Small intestine (tissue), 7 donors: ENCODE results near the gene SOAT2. TPM values are rescaled to one million over a fixed set of nuclear protein-coding genes. Genes with fewer than 3 reads are reported as not detected.
A peak's percentile ranks its signal among the peaks of the same experiment; 100 is the strongest.

Experiments
- DNase-seq, 2 donors: peaks; one replicate each; pipeline versions ENCODE4 v3.0.0 to v3.0.0-alpha.2; 2013
- FAIRE-seq: peaks from 2 replicates; lab custom pipeline; 2012; peaks lifted over from hg19 to GRCh38; lab: Jason Lieb, UNC
- H3K27ac ChIP-seq, 3 donors: one replicate each; pipeline ENCODE4 v1.5.1; 2013; ENCODE audit warnings: low read length in 2 of 3, mild to moderate bottlenecking in 2 of 3, control low read depth in 1 of 3, inconsistent platforms in 1 of 3, low read depth in 1 of 3, moderate library complexity in 1 of 3
- H3K27me3 ChIP-seq, 3 donors: one replicate each; pipeline ENCODE4 v1.6.1; 2013; ENCODE audit warnings: low read length in 3 of 3, inconsistent platforms in 1 of 3; ENCODE audit not compliant: control insufficient read depth in 3 of 3, insufficient read depth in 3 of 3
- H3K36me3 ChIP-seq, 3 donors: one replicate each; pipeline ENCODE4 v1.6.1; 2013; ENCODE audit warnings: low read length in 3 of 3, inconsistent platforms in 1 of 3, low read depth in 1 of 3, mild to moderate bottlenecking in 1 of 3, moderate library complexity in 1 of 3; ENCODE audit not compliant: control insufficient read depth in 3 of 3, insufficient read depth in 2 of 3
- H3K4me1 ChIP-seq, 3 donors: one replicate each; pipeline ENCODE4 v1.6.1; 2013; ENCODE audit warnings: low read length in 2 of 3, inconsistent platforms in 1 of 3, low read depth in 1 of 3, mild to moderate bottlenecking in 1 of 3, moderate library complexity in 1 of 3; ENCODE audit not compliant: control insufficient read depth in 3 of 3, insufficient read depth in 2 of 3
- H3K4me3 ChIP-seq, 3 donors: one replicate each; pipeline ENCODE4 v1.5.1; 2013; ENCODE audit warnings: low read length in 3 of 3, control low read depth in 1 of 3, inconsistent platforms in 1 of 3, low read depth in 1 of 3, mild to moderate bottlenecking in 1 of 3, moderate library complexity in 1 of 3
- H3K9me3 ChIP-seq, 2 donors: one replicate each; pipeline ENCODE4 v1.6.1; 2013; ENCODE audit warnings: low read depth in 1 of 2, low read length in 1 of 2; ENCODE audit not compliant: control insufficient read depth in 2 of 2, insufficient read depth in 1 of 2
- WGBS, 3 donors: extraction: QIAGEN DNeasy Blood & Tissue Kit; methylation state at CpG; one replicate each; pipeline ENCODE4 v1.1.7; 2013; 5-methylcytosine and 5-hydroxymethylcytosine counted together
- polyA plus RNA-seq, 4 donors: library from polyadenylated mRNA; stranded (reverse) in 3 of 4; unstranded in 1 of 4; fragments of 200-250 nt in 3 of 4; fragments of 120-200 nt in 1 of 4; gene quantifications; one replicate each; pipeline versions ENCODE4 v1.2.1 to v1.2.3, GENCODE V29; 2013
- donor health status: healthy with polysubstance abuse.
- donor health status: control.
- donor health status: control.
- donor health status: Bipolar disorder and iron deficiency.
- donor health status: healthy.

Gene SOAT2
- polyA plus RNA-seq, 4 donors, result 4.2 to 141 (median 85.7) TPM

DNA sequence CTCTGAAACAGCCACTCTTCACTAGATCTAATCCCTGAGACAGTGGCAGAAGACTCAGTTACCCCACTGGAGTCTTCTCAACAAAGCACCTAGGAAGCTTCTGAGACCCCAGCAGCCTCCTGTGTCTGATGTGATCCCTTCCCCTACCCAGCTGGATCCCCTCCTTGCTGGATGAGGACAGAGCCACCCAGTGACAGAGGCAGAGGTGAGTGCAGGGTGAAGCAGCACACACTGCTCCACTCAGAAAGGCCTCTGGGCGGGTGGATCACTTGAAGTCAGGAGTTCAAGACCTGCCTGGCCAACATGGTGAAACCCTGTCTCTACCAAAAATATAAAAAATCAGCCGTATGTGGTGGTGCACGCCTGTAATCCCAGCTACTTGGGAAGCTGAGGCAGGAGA, 26.8 kb upstream of the SOAT2 start:
- H3K4me1 ChIP-seq, result peaks cover 0 to 5% (median 2%) of the 10 kb centered on the region in 3 donors
- no peak overlapping the region for H3K4me3 ChIP-seq
- 92 to 100% (median 98%) methylated on average over 3 of the region's 3 CpGs for WGBS, 3 donors
- H3K36me3 ChIP-seq, result peaks cover 4 to 58% (median 5%) of the 10 kb centered on the region in 3 donors
- H3K27me3 ChIP-seq, result no peaks in the 10 kb centered on the region
- H3K27ac ChIP-seq, result no peak overlapping the region
- FAIRE-seq (no peak), DNase-seq (no peak)
- H3K9me3 ChIP-seq, result no peaks in the 10 kb centered on the region

DNA sequence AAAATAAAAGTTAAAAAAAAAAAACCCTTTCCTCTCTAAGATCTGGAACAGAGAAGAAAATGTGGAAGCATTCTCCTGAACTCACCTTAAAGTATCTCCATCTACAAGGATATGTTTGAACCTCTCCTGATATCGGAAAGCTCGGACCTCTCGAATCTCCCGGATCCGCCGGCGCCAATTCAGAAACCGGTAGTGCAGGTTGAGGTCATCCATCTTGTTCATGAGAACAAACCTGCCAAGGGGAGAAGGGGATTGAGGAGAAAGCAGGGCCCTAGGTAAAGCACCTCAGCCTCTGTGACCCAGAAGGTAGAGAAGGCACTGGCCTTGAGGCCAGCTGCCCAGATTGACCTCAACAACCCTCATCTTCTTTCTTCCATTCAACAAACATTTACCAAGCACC, 26.3 kb upstream of the SOAT2 start:
- 79 to 95% (median 94%) methylated on average over 8 of the region's 8 CpGs for WGBS, 3 donors
- no peak overlapping the region for H3K27ac ChIP-seq
- H3K4me1 ChIP-seq, result peaks cover 0 to 5% (median 2%) of the 10 kb centered on the region in 3 donors
- H3K27me3 ChIP-seq, result no peaks in the 10 kb centered on the region
- no peak for DNase-seq
- no peak for FAIRE-seq
- H3K36me3 ChIP-seq, result peaks cover 4 to 52% (median 5%) of the 10 kb centered on the region in 3 donors
- no peak overlapping the region for H3K4me3 ChIP-seq
- no peaks in the 10 kb centered on the region for H3K9me3 ChIP-seq

DNA sequence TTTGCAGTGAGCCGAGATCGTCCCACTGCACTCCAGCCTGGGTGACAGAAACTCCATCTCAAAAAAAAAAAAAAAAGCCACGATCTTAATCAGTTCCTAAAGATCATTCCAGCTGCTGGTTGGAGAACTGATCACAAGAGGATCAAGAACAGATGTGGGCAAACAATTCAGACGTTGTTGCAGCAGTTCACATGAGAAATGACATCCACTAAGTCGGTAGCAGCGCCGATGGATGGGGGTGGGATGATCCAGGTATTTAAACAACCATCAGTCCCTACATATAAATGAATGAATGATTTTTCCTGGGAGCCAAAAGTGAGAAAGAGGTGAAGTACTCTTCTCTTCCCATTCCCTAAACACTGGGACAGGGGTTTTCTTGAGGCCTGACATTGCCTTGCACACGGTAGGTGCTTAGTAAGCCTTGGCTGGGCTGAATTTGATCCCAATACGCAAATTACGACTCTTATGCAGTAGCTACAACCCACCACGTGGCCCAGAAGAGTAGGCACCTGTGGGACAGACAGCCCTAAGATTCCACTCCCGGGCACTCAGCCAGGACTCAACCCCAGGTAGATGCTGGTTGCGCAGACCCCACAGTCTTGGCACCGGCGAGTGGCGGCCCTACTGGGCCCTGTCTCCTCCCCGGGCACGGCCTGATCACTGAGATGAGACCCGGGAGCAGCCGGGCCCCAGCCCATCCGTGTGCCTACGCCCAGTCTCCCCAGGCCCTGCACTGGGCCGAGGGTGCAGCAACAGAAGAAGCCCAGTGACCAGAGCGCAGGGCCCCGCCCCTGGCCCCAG, 24.7 kb upstream of the SOAT2 start:
- FAIRE-seq (no peak), DNase-seq (no peak)
- peaks cover 0 to 5% (median 0%) of the 10 kb centered on the region in 3 donors for H3K4me1 ChIP-seq
- no peaks in the 10 kb centered on the region for H3K27me3 ChIP-seq
- peaks cover 4 to 40% (median 5%) of the 10 kb centered on the region in 3 donors for H3K36me3 ChIP-seq
- no peaks in the 10 kb centered on the region for H3K9me3 ChIP-seq
- WGBS, 3 donors, result 17 to 21% (median 20%) methylated on average over 22 to 25 of the region's 25 CpGs
- H3K27ac ChIP-seq, result peak overlapping the region; percentile 24 to 81 (median 67)
- peak overlapping the region; percentile 53 to 76 (median 66) for H3K4me3 ChIP-seq

DNA sequence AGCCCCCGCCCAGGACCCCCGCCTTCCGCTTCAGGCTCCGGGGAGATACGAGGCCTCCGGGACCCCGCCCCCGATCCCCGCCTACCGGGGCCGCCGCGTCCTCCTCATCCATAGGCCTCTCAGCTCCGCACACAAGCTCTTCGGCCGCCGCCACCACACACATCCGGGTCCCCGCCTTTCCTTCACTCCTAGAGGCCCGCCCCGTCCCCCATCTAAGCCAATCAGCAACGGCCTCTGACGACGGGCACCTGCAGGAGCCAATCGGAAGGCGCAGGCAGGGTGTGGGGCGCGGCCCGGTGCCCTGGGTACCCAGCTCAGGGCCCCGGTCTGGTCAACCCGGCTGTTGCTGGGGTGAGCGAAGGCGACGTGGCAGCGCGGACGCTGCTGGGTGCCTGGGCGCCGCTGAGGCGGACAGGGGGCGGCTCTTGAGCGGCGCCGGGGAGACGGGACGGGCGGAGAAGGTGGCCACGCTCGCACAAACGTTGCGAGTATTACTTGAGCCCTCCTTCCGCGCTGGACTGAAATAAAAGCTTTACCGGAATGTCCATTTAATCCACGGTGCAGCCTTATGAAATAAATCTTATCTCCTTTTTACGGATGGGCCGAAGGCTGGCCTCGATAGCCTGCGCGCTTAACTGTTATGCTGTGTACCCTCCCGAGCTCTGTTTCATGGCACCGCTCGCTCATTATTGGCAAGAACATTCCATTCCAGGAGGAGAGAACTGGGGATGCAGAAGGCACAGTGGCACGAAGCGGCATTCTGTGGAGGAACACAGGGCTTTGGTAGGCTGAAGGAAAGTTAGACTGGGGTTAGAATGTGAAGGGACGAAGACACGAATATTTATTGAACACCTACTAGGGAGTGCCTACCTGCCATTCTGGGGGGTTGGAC, 23.8 kb upstream of the SOAT2 start, which contains the start of gene SPRYD3:
Gene SPRYD3 (minus strand): TSS at position 165 of the 892 bp plus-strand sequence. CDS start 57 bp downstream, at position 108.
- Histone ChIP-seq H3K9me3 (peaks cover 0 to 2% of the 10 kb centered on the region in 2 donors), H3K4me3 (peak within 1 kb of the TSS; percentile 53 to 76 (median 66)), H3K4me1 (peaks cover 0 to 5% (median 0%) of the 10 kb centered on the region in 3 donors), H3K27ac (peak within 1 kb of the TSS; percentile 88 to 92 (median 91)), H3K36me3 (peaks cover 2 to 32% (median 2%) of the 10 kb centered on the region in 3 donors), H3K27me3 (no peaks in the 10 kb centered on the region)
- no peak for FAIRE-seq
- DNase-seq, result peak; percentile 98 to 99
- WGBS, 3 donors, result 1 to 2% (median 2%) methylated on average over 43 to 67 of the region's 67 CpGs

DNA sequence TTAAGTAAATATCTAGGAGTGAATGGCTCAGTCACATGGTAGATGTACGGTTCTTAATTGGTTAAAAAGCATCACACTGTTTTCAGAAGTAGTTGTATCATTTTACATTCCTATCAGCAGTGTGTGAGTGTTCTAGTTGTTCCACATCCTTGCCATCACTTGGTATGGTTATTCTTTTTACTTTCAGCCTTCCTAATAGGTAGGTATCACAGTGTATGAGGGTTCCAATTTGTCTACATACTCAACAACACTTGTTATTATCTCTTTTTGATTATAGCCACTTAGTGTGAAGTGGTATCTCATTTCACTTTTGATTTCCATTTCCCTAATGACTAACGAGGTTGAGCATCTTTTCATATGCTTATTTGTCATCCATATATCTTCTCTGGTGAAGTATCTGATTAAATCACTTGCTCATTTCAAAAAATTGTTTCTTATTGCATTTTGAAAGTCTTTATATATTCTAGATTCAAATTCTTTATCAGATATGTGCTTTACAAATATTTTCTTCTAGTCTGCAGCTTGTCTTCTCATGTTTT, 20.6 kb upstream of the SOAT2 start:
- Histone ChIP-seq H3K9me3 (peaks cover 0 to 4% of the 10 kb centered on the region in 2 donors), H3K27ac (no peak overlapping the region), H3K4me3 (no peak overlapping the region), H3K4me1 (peaks cover 0 to 5% (median 0%) of the 10 kb centered on the region in 3 donors), H3K36me3 (peaks cover 0 to 3% (median 0%) of the 10 kb centered on the region in 3 donors), H3K27me3 (no peaks in the 10 kb centered on the region)
- WGBS, 3 donors, result 28 to 54% (median 41%) methylated on average over 2 of the region's 2 CpGs
- FAIRE-seq, result no peak
- no peak for DNase-seq

DNA sequence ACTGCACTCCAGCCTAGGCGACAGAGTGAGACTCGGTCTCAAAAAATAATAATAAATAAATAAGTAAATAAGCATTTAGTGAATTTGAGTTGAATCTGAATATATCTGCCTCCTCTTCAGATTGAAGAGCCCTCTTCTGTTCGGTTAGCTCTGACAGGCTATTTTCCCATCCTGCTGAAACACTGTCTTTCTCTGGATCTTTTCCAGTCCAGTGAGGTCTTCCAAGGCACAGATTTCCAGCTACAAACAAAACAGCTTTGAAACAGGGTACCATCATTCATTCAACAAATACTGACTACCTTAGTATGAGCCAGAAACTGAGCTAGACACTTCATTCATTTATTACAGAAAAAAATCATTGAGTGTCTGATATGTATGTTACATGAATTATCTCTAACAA, 16.9 kb upstream of the SOAT2 start:
- no peak overlapping the region for H3K27ac ChIP-seq
- DNase-seq, result no peak
- no peak overlapping the region for H3K4me3 ChIP-seq
- H3K4me1 ChIP-seq, result no peaks in the 10 kb centered on the region
- no peak for FAIRE-seq
- 77 to 92% (median 82%) methylated on average over 3 of the region's 3 CpGs for WGBS, 3 donors
- no peaks in the 10 kb centered on the region for H3K36me3 ChIP-seq
- no peaks in the 10 kb centered on the region for H3K27me3 ChIP-seq
- peaks cover 0 to 4% of the 10 kb centered on the region in 2 donors for H3K9me3 ChIP-seq

DNA sequence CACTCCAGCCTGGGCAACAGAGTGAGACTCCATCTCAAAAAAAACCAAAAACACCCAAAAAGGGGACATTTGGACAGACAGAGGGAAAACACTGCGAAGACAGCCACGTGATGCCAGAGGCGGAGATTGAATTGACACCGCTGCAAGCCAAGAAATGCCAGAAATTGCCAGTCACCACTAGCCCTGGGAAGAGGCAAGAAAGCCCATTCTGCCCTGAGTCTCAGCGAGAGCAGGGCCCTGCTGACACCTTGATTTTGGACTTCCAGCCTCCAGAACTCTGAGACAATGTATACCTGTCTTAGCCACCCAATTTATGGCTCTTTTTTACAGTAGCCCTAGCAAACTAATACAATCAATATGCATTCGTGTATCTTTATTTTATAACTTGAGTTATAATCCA, 13.2 kb upstream of the SOAT2 start:
- DNase-seq, result no peak

DNA sequence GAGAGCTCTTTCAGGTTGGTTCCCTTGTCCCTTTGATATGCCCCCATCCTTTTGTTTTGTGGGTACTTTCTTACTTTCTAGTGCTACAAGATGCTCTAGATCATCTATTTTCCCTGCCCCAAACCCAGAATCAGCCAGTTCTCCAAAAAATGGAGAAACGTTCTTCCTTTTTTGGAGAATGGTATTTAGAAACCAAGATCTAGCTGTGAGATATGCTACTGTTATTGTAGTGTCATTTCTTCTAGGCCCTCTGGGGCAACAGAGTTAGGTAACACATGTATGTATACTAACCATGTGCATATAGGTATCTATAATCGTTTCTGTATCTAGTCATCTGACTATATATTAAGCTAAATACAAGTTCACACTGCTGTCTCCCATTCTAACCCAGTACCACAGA, 12.7 kb upstream of the SOAT2 start:
- peaks cover 0 to 5% (median 2%) of the 10 kb centered on the region in 3 donors for H3K4me1 ChIP-seq

More for the DNA sequence above, 13.2 kb upstream of the SOAT2 start:
- no peak for FAIRE-seq
- H3K9me3 ChIP-seq, result no peaks in the 10 kb centered on the region
- H3K4me1 ChIP-seq, result peaks cover 0 to 5% (median 2%) of the 10 kb centered on the region in 3 donors
- no peaks in the 10 kb centered on the region for H3K36me3 ChIP-seq
- H3K27ac ChIP-seq, result no peak overlapping the region
- no peak overlapping the region for H3K4me3 ChIP-seq
- WGBS, 3 donors, result 93 to 94% (median 94%) methylated on average over 6 of the region's 6 CpGs
- H3K27me3 ChIP-seq, result no peaks in the 10 kb centered on the region

More for the DNA sequence above, 12.7 kb upstream of the SOAT2 start:
- Histone ChIP-seq H3K27ac (no peak overlapping the region), H3K4me3 (no peak overlapping the region), H3K27me3 (no peaks in the 10 kb centered on the region), H3K9me3 (no peaks in the 10 kb centered on the region), H3K36me3 (no peaks in the 10 kb centered on the region)
- DNase-seq (no peak), FAIRE-seq (no peak)
- WGBS, 3 donors, result 52 to 68% (median 53%) methylated on average over 2 of the region's 2 CpGs
